HG02884 (cell line): Measurements from ENCODE around the gene PTP4A1.

Experiments used
- ATAC-seq: cut with Tn5 transposase; IDR thresholded peaks from one replicate; pipeline ENCODE4 v1.9.1; 2021; ENCODE audit warnings: mild to moderate bottlenecking, moderate library complexity; ENCODE audit not compliant: unreplicated experiment

The PTP4A1 gene

GRCh38 chr6:63554782-63555181, 17.5 kb upstream of the PTP4A1 start:
- no peak for ATAC-seq

DNA sequence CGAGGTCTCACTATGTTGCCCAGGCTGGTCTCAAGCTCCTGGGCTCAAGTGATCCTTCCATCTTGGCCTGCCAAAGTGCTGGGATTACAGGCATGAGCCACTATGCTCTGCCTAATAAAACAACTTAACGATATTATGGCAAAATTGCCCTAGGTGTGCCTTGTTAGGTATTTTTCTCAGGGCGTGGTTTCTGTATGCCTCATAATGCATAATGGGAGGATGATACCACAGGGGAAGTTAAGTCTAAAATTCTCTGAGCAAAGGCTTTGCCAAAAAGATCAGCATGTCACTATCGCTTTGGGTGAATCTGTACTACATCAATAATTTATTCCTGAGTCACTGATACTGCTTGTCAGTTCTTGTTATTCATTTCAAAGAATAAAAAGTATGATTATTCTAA, 15.9 kb upstream of the PTP4A1 start:
- ATAC-seq = no peak

GRCh38 chr6:63558278-63558677, 14.0 kb upstream of the PTP4A1 start:
- ATAC-seq = peak; percentile 67

DNA sequence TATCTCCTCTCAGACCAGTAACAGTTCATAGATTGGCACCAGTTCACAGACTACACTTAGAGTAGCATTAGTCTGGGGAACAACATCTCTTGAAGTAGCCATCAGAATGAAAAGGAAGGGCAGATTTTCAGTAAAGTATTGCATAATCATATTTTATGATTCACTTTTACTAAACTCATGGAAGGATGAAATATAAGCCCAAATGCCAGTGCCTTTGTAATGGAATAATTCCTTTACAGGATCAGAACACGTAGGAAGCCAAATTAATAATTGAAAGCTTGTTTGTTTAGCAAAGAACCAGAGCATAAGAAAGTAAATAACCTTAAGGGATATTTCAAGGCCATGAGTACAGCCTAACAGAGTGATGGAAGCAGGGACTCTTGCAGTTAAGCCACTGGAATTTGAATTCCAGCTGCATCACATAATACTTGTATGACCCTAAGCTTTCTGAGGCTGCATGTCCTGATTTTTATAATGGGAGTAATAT, 11.4 kb upstream of the PTP4A1 start:
- ATAC-seq = no peak

GRCh38 chr6:63561288-63561687, 11.0 kb upstream of the PTP4A1 start:
- ATAC-seq = no peak

DNA sequence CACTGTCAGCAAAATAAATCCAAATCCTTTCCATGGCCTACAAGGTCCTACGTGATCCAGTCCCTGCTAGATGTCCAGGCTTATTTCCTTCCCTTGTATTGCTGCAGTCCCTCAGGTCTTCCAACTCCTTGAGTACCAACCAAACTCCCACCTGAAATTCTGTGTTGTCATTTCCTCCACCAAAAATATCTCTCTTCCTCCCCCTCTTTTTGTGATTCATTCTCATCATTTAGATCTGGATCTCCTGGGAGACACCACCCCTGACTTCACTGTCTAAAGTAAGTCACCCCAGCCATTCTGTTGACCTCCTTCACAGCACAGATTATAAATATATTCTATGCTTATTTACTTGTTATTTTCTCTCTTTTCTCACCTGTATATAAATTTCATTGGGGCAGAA, 9.0 kb upstream of the PTP4A1 start:
- ATAC-seq = no peak

GRCh38 chr6:63565058-63565726, 7.1 kb upstream of the PTP4A1 start:
- ATAC-seq = no peak

DNA sequence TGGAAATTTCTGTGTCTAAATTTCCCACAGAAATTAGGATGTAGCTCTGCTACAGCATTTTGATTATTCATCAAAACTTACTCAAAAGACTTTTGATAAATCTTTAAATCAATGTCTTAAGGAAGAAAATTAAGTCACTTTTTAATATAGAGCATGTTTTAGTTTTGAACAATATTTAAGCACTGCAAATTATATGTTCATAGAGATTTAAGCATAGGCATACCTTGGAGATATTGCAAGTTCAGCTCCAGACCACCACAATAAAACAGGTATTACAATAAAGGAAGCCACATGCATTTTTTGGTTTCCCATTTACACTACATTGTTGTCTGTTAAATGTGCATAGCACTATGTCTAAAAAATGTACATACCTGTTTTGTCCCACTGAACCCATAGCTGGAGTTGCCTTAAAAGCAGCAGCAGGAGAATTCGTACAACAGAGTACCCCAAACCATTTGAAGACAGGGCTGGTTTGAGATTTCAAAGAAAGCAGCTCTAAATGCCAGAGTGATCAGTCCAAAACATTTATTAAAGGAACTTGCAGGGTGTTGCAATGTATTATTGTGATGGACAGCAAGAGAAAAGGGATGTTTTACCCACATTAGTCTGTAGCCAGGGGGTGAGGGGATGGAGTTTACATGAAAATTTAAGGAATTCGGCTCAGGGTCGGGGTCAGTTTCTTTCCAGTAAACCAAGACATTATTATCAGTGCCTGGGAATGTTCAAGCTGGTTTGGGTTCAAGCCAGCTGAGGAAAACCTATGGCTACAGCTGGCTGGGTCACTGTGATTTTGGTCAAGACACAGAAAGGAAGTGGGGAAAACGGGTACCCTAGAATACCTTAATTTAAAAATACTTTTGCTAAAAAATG, 6.3 kb upstream of the PTP4A1 start:
- ATAC-seq = no peak

DNA sequence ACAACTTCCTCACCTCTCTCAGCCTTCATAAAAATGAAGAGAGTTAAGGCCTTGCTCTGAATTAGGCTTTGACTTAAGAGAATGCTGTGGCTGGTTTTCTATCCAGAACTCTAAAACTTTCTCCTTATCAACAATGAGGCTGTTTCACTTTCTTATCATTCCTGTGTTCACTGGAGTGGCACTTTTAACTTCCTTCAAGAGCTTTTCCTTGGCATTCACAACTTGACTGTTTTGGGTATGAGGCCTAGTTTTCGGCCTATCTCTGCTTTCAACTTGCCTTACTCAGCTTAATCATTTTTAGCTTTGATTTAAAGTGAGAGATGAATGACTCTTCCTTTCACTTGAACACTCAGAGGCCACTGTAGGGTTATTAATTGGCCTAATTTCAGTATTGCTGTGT, 4.3 kb upstream of the PTP4A1 start:
- no peak for ATAC-seq

DNA sequence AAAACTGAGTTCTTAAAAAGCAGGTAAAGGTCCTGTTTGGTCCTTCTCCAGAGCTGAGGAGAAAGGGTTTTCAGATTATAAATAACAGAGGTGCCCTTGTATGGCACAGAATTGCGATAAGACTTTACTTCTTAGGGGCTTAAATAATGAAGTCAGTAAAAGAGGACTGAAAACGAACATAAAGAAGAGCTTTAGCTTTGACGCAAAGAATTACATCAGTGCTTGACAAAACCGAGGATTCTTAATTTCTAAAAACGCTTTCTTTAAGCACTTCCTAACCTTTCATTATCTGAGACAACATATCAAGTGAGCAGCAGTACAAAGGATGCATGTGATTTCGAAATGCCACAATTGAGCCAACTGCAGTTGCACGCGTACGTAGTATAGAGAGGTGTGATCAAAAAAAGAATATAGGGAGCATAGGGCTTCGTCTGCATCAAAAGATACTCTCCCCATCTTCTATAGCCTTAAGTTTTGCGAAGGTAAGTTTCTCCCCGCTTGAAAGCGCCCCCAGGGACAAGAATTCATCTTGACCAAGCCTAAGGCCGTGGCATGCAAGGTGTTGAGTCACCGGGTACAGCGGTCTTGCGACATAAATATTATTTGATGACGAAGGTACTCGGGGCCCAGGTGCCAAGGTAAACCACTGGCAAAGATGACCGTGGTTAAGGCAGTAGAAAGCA, 778 bp upstream of the PTP4A1 start:
- no peak for ATAC-seq

GRCh38 chr6:63572747-63573075, 431 bp downstream of the PTP4A1 start:
- no peak for ATAC-seq

GRCh38 chr6:63573076-63573898, 1.0 kb downstream of the PTP4A1 start:
- peak; percentile 38 for ATAC-seq

DNA sequence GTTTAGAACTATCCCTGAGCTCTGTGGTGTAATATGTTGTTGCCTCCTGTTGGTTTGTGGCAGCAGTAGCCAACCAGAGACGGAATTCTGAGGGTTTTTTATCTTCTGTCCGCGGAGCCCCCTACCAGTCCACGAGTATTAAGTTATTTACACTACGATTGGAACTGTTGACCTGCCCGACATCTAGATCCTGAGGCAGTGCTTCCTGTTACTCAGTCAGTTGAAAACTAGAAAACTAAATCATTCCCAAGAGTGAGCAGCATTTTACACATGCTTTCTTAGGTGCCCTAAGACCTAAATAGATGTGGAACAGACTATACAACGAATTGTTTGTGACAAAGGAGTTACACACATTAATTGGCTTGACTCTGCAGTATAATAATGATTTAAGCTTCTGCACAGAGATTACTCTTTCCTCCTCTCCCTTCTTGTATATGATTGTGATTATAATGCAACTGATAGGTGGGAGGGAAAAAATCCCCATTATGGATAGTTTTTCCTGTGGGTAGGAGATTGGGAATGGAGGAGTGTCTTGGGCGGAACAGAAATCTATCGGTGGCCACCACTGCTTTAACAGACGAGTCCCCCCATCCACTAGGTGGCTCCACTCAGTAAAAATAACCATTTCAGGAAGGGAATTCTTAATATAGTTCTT, 1.7 kb downstream of the PTP4A1 start:
- peak; percentile 16 for ATAC-seq

- ATAC-seq = no peak
Measured at GRCh38 chr6:63574554-63574900, 2.2 kb downstream of the PTP4A1 start.

DNA sequence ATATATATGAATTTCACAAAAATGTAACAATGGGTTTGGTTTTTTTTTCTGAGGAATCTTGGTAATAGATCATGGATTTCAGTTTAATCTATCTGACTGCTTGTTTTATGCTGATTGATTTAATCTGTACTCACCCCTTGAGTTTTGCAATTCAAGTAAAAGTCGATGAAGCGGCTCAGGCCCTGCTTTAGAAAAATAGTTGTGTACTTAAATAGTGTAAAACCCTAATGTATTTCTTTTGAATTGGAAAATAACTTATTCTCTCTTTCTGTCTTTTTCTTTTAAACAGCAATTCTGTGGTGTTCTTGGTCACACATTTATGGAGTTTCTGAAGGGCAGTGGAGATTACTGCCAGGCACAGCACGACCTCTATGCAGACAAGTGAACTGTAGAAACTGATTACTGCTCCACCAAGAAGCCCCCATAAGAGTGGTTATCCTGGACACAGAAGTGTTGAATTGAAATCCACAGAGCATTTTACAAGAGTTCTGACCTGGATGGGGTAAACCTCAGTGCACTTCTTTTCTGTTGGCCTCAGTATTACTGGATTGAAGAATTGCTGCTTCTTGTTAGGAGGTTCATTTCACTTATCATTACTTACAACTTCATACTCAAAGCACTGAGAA, 4.0 kb downstream of the PTP4A1 start:
- ATAC-seq = no peak

- no peak for ATAC-seq
Measured at GRCh38 chr6:63576985-63577712, 4.9 kb downstream of the PTP4A1 start.

- no peak for ATAC-seq
Measured at GRCh38 chr6:63578757-63579156, 6.5 kb downstream of the PTP4A1 start.

GRCh38 chr6:63579937-63580703, 7.8 kb downstream of the PTP4A1 start:
- no peak for ATAC-seq

DNA sequence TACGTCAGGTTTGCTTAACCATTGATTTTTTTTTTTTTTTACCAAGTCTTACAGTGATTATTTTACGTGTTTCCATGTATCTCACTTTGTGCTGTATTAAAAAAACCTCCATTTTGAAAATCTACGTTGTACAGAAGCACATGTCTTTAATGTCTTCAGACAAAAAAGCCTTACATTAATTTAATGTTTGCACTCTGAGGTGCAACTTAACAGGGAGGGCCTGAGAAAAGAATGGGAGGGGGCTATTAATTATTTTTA, 8.4 kb downstream of the PTP4A1 start:
- ATAC-seq = no peak
